ENCODE results near the gene ITPKB.

ITPKB gene

GRCh38 chr1:226731257-226731893 lies 7.7 kb downstream of the ITPKB start:
- no peak for FAIRE-seq
- no peak for TF ChIP-seq CTCF (IDR thresholded peaks at IDR 0.05; ENCODE audit: insufficient read depth, missing control alignments)
- DNase-seq (ENCODE audit: insufficient read length, low spot score): no peak

DNA sequence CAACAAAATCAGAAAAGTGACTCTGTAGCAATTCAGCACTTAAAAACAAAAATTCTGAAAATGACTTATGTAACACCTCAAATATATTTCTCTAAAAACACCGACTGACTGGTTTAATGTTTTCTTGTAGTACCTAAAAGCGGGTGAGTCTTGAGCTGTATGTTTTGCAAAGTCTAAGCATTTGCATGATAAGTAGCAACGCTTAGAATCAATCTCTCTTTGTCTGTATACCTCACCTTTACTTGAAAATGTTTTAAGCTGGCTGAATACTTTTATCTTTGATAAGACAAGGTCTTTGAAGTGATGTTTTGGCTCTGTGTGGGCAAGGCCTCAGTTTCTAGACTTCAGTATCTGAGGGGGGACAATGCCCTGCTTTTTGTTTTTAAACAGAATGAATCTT lies 8.2 kb downstream of the ITPKB start:
- no peak for FAIRE-seq
- no peak for TF ChIP-seq CTCF (IDR thresholded peaks at IDR 0.05; ENCODE audit: insufficient read depth, missing control alignments)
- DNase-seq (ENCODE audit: insufficient read length, low spot score): no peak

GRCh38 chr1:226730071-226730470 lies 9.0 kb downstream of the ITPKB start:
- DNase-seq (ENCODE audit: insufficient read length, low spot score) (no peak), FAIRE-seq (no peak)
- TF ChIP-seq CTCF (IDR thresholded peaks at IDR 0.05; ENCODE audit: insufficient read depth, missing control alignments): no peak

- FAIRE-seq (no peak), DNase-seq (ENCODE audit: insufficient read length, low spot score) (no peak)
- TF ChIP-seq CTCF (IDR thresholded peaks at IDR 0.05; ENCODE audit: insufficient read depth, missing control alignments): no peak
Observed at GRCh38 chr1:226728448-226728847, 10.6 kb downstream of the ITPKB start.

DNA sequence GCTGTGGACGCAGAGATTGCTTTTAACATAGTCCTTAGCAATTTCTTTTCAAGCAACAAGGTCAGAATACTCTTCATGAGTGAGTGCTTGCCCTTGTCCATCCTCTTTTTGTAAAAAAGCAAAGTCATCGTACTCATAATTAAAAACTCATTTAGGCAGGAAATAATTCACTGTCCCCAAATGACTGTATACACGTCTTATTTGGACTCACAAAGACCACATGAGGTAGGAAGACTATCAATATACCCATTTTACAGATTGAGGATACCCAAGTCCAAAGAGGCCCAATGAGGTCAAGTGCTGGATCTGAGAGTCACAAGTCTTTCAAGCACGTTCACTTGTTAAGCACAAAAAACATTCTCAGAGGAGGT lies 13.2 kb downstream of the ITPKB start:
- DNase-seq (ENCODE audit: insufficient read length, low spot score): no peak
- no peak for FAIRE-seq
- no peak for TF ChIP-seq CTCF (IDR thresholded peaks at IDR 0.05; ENCODE audit: insufficient read depth, missing control alignments)

DNA sequence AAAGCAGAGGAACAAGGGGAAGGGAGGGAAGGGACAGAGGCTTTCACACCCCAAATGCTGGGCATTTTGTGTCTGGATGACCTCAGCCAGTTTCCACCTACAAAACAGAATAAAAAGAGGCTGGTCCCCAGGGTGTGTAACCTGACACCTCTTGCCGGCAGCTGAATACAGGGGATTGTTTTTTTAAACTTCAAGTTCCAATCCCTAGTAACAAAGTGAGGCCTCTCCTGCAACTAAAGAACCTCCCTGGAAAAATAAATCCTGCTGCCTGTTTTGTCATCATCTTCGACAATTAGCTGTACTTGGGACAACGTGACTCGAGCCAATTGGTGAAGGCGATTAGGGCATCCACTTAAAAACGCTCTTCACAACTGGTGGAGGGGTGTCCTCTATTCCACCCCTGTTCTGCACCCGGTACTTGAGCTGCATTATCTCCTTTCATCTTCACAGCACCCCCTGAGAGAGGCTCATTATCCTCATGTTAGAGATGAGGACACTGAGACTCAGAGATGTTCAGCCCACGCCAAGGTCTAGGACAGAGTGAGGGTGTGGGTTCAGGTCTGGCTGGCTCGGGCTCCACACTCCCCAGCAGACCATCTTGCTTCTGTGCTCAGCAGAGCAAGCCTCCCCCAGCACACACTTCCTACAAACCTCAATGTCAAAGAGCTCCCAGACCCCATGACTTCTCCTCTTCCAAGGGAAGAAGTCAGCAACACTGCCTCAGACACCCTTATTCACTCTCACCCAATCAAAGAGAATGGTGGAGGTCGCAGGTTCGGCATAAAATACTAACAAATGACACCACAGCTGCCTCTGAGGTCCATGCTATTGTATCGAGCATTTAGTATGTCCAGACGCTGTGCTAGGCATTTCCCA lies 15.2 kb downstream of the ITPKB start:
- no peak for DNase-seq (ENCODE audit: insufficient read length, low spot score)
- FAIRE-seq: no peak
- TF ChIP-seq CTCF (IDR thresholded peaks at IDR 0.05; ENCODE audit: insufficient read depth, missing control alignments): no peak

All from D721Med (cell line).